AG09309 (cell line): ENCODE results near the gene SIL1.

Experiments
- DNase-seq: peaks from one replicate; pipeline ENCODE4 v3.0.0-alpha.2; 2010; ENCODE audit warnings: low read depth
- H3K4me3 ChIP-seq: 2 replicates; pipeline ENCODE4 v1.5.1; 2011; ENCODE audit warnings: mild to moderate bottlenecking, low read depth, low read length, moderate library complexity; ENCODE audit not compliant: control insufficient read depth
- TF ChIP-seq, protein P1 (sequence below): IDR thresholded peaks from 2 replicates; pipeline ENCODE4 v1.5.1; 2011; ENCODE audit warnings: mild to moderate bottlenecking, low read depth, low read length, inconsistent platforms; ENCODE audit not compliant: insufficient read depth, control insufficient read depth; ENCODE audit errors: missing control alignments

The SIL1 gene

GRCh38 chr5:138972230-138972629, 225.9 kb downstream of the SIL1 start:
- TF ChIP-seq, protein P1, sequence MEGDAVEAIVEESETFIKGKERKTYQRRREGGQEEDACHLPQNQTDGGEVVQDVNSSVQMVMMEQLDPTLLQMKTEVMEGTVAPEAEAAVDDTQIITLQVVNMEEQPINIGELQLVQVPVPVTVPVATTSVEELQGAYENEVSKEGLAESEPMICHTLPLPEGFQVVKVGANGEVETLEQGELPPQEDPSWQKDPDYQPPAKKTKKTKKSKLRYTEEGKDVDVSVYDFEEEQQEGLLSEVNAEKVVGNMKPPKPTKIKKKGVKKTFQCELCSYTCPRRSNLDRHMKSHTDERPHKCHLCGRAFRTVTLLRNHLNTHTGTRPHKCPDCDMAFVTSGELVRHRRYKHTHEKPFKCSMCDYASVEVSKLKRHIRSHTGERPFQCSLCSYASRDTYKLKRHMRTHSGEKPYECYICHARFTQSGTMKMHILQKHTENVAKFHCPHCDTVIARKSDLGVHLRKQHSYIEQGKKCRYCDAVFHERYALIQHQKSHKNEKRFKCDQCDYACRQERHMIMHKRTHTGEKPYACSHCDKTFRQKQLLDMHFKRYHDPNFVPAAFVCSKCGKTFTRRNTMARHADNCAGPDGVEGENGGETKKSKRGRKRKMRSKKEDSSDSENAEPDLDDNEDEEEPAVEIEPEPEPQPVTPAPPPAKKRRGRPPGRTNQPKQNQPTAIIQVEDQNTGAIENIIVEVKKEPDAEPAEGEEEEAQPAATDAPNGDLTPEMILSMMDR, result no peak
- no peak overlapping the region for H3K4me3 ChIP-seq
- no peak for DNase-seq

GRCh38 chr5:138969323-138970002, 228.7 kb downstream of the SIL1 start:
- DNase-seq, result no peak
- no peak overlapping the region for H3K4me3 ChIP-seq

GRCh38 chr5:138968601-138969000, 229.6 kb downstream of the SIL1 start:
- TF ChIP-seq, protein P1, result no peak
- DNase-seq, result no peak
- no peak overlapping the region for H3K4me3 ChIP-seq

More at GRCh38 chr5:138969323-138970002, 228.7 kb downstream of the SIL1 start:
- TF ChIP-seq, protein P1, result no peak

DNA sequence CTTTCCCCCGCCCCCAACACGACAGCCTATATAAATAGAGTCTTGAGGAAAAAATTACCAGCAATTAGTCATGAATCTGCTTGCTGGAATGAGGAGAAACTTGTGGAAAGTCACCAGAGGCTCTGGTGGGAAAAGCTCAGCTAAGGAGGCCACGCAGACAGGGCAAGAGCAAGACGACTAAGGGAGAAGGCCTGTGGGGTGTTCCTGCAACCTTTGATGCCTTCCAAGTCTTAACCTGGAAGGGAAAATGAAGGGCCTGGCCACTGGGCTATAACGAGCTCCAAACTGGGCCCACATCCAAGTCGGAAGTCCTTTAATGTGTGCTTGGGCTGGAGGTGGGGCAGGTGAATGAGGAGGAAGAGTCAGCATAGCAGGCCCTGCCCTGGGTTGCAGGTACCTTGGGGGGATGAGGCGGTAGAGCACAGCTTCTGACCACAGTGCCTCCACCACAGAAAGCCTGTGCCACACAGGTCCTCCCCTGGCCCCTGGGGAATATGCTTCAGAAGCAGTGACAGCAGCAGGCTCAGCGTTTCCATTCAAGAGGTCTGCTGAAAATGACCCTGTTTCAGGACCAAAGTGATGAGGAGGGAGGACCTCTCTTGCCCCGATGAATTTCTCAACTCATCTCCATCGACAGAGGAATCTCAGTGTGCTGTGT, 230.2 kb downstream of the SIL1 start:
- TF ChIP-seq, protein P1, result no peak
- no peak overlapping the region for H3K4me3 ChIP-seq
- no peak for DNase-seq

- no peak for DNase-seq
- H3K4me3 ChIP-seq, result no peak overlapping the region
- TF ChIP-seq, protein P1, result no peak
These were observed 231.8 kb downstream of the SIL1 start for GRCh38 chr5:138966236-138966985.

DNA sequence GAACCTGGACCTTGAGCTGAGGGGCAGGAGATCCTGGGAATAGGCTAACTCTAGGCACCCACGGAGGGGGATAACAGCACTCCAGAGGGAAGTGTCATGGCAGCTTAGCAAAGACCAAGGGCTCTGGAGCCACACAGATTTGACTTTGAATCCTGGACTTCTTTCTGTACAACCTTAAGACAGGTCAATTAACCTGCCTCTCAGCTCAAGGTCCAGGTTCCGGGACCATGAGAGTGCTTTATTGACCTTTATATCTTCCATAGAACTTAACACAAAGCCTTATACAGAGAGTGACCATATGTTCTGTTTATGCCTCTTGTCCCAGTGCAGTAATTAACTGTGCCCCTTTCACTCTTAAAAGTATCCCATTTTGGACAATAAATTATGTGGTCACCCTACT, 232.5 kb downstream of the SIL1 start:
- no peak overlapping the region for H3K4me3 ChIP-seq
- no peak for DNase-seq
- TF ChIP-seq, protein P1, result no peak
